ENCODE data around the gene SUPT3H. TPM values are rescaled to one million over a fixed set of nuclear protein-coding genes. Genes with fewer than 3 reads are reported as not detected.

The SUPT3H gene
- total RNA-seq, 2 experiments from 2014 or later = 10.1 to 11.6 TPM

DNA sequence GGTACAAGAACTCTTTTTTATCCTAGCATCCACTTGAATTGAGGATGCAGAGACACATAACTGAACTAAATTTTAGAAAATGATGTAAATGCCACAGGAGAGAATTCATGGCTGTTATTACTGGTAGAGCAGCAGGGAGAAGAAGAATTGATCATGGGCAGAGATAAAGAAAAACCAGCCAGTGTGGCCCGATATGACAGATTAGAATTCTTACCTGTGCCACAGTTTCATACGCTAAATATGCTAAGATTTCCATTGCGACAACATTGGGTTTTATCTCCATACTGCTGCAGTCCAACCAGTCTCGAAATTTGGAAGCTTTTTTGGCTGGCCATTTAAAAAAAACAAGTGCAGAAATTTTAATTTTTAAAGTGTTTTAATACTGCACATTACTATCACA, 423.5 kb downstream of the SUPT3H start:
- Mint-ChIP-seq H3K4me1 (peaks cover 10% of the 10 kb centered on the region), H3K36me3 (peaks cover 44% of the 10 kb centered on the region), H3K27me3 (no peaks in the 10 kb centered on the region), H3K9me3 (peaks cover 21% of the 10 kb centered on the region), H3K27ac (no peak overlapping the region), H3K4me3 (no peak overlapping the region)
- POLR2A ChIA-PET = no interaction called here
- DNase-seq (no peak), ATAC-seq (ENCODE audit: low read depth) (no peak)

DNA sequence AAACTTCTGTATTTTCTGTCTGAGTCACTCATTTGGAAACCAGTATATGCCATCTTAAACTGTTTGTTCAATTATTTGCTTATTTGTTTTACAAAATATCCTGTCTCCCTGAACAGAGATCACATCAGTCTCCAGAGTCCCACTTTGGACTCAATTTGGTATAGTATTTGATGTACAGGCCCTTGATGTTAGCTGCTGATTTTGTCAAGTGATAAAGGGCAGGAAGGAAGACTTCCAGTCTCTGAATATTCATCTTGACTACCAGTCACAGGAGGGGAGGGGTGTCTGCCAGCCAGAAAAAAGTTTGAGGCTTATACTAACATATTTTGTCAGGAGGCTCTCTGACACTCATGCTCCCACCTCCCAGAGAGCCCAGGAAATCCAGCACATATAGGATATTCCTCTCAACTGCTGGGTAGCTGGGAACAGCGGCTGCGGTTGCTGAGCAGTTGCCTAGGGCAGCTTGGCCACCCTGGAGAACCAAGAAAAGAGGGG, 426.4 kb downstream of the SUPT3H start:
- H3K27ac Mint-ChIP-seq = no peak overlapping the region
- H3K4me3 Mint-ChIP-seq = no peak overlapping the region
- no peaks in the 10 kb centered on the region for H3K27me3 Mint-ChIP-seq
- peaks cover 10% of the 10 kb centered on the region for H3K4me1 Mint-ChIP-seq
- ATAC-seq (ENCODE audit: low read depth) (no peak), DNase-seq (no peak)
- peaks cover 50% of the 10 kb centered on the region for H3K36me3 Mint-ChIP-seq
- peaks cover 22% of the 10 kb centered on the region for H3K9me3 Mint-ChIP-seq
- POLR2A ChIA-PET = no interaction called here

DNA sequence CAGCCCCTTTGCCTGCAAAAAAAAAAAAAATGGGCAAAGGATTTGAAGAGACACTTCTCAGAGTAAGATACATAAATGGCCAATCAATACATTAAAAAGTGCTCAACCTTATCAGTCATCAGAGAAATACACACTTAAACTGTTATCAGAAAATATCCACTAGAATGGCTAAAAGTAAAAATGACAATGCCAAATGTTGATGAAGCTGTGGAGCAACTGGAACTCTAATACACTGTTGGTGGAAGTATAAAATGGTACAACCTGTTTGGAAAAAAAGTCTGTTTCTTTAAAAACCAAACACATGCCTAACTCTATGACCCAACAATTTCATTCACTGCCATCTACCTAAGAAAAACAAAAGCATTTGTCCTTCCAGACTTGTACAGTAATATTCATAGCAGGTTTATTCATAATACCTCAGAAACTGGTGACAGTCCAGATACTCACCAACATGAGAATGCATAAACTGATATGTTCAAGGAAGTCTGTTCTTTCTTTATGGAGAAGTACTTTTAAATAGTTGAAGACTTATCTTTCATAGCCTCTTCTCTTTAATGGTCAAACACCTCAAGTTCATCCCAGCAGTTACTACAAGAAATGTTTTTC, 428.0 kb downstream of the SUPT3H start:
- Mint-ChIP-seq H3K36me3 (peaks cover 45% of the 10 kb centered on the region), H3K27ac (no peak overlapping the region), H3K9me3 (peaks cover 23% of the 10 kb centered on the region), H3K4me1 (peaks cover 10% of the 10 kb centered on the region), H3K27me3 (no peaks in the 10 kb centered on the region), H3K4me3 (no peak overlapping the region)
- DNase-seq (no peak), ATAC-seq (ENCODE audit: low read depth) (no peak)
- POLR2A ChIA-PET = no interaction called here

DNA sequence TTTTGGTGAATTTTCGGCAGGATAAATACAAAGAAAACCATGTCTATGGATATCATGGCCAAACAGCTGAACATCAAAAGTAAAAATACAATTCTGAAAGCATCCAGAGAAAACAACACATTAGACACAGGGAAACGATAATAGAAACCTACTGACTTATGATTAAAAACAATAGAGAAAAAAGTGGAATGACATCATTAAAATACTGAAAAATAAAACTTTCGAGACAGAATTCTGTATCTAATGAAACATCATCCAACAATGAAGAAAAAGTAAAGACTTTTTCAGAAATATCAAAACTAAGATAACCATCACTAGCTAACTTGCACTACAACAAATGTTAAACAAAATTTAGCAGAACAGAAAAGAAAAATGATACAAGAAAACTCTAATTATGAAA, 434.2 kb downstream of the SUPT3H start:
- H3K9me3 Mint-ChIP-seq = peaks cover 29% of the 10 kb centered on the region
- H3K36me3 Mint-ChIP-seq = peaks cover 45% of the 10 kb centered on the region
- DNase-seq (no peak), ATAC-seq (ENCODE audit: low read depth) (no peak)
- POLR2A ChIA-PET = no interaction called here
- no peak overlapping the region for H3K27ac Mint-ChIP-seq
- H3K4me1 Mint-ChIP-seq = peaks cover 5% of the 10 kb centered on the region
- no peak overlapping the region for H3K4me3 Mint-ChIP-seq
- H3K27me3 Mint-ChIP-seq = no peaks in the 10 kb centered on the region

DNA sequence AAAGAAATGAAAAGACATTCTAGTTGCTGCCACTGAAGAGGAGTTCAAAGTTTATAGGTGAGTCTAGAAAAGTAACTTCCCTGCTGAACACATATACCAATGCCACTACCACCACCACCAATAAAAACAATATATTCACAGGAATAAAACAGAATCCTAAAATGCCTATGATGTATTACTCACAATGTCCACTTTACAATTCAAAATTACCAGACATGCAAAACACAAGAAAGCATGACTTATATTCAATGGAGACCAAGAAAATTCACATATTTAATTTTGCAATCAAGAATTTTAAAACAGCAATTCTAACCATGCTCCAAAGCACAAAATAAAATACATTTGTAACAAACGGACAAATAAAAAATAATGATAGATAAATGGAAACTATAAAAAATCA, 434.9 kb downstream of the SUPT3H start:
- Mint-ChIP-seq H3K27ac (no peak overlapping the region), H3K27me3 (no peaks in the 10 kb centered on the region), H3K4me3 (no peak overlapping the region), H3K9me3 (peaks cover 31% of the 10 kb centered on the region), H3K4me1 (peaks cover 5% of the 10 kb centered on the region), H3K36me3 (peaks cover 47% of the 10 kb centered on the region)
- ATAC-seq (ENCODE audit: low read depth) (no peak), DNase-seq (no peak)
- POLR2A ChIA-PET = no interaction called here

DNA sequence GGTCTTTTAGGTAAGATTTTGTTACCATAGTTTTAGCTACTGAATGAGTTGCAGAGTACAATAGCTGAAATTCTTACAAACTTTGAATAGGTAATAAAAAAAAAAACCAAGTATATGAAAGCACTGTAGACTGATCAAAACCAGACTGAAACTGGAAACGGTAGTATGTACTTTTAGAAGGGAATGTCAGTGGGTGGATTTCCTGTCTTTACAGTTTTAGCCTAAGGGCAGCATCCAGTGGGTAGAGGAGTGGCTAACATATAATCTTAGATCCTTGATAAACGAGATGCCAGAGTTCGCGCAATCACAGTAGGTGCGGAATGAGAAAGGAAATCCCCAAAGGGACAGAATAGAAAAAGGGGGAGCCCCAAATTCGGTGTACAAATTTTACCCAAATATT, 435.5 kb downstream of the SUPT3H start:
- H3K4me3 Mint-ChIP-seq = no peak overlapping the region

DNA sequence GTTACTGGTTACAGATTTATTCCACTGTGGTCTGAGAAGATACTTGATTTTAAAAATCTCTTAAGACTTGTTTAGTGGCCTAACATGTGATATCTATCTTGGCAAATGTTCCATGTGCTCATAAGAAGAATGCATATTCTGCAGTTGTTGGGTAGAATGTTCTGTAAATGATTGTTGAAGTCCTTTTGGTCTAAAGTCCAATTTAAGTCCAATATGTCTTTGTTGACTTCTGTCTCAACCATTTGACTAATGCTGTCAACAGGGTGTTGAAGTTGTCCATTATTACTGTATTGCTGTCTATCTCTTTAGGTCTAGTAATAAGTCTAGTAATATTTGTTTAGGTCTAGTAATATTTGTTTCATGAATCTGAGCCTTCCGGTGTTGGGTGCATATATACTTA, 437.4 kb downstream of the SUPT3H start:
- Mint-ChIP-seq H3K4me1 (peaks cover 14% of the 10 kb centered on the region), H3K27me3 (no peaks in the 10 kb centered on the region), H3K9me3 (peaks cover 23% of the 10 kb centered on the region), H3K36me3 (peaks cover 40% of the 10 kb centered on the region), H3K27ac (no peak overlapping the region), H3K4me3 (no peak overlapping the region)
- ATAC-seq (ENCODE audit: low read depth) = no peak
- POLR2A ChIA-PET = no interaction called here
- no peak for DNase-seq

More for the DNA sequence above, 435.5 kb downstream of the SUPT3H start:
- POLR2A ChIA-PET = no interaction called here
- ATAC-seq (ENCODE audit: low read depth) (no peak), DNase-seq (no peak)
- Mint-ChIP-seq H3K27ac (no peak overlapping the region), H3K27me3 (no peaks in the 10 kb centered on the region), H3K36me3 (peaks cover 46% of the 10 kb centered on the region), H3K9me3 (peaks cover 30% of the 10 kb centered on the region), H3K4me1 (peaks cover 5% of the 10 kb centered on the region)

DNA sequence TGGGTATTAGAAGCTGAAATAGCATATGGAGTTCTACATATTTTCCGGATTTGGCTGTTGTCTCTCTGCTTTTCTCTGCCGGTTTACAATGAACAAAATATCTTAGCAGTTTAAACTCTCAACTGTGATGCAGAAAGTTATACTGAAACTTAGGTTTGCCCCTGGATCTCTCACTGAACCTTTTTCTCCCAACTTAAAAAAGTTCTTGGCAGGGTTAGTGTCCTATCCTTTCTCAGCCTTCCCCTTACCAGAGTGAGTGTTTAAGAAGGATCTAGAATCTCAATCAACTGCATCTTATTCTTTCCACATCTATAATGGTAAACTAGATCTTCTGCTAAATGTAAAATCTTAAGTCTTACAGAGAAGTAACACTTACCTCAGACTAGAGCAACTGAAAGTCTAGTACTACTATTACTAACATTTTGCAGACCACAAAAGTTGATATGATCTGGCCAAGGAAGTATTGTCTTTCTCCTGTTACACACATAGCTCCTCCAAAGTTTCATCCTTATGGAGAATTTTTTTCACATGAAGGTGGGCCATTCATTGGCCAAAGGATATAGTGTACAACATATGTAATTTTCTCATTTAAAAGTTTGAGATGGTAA, 441.9 kb downstream of the SUPT3H start:
- Mint-ChIP-seq H3K27me3 (no peaks in the 10 kb centered on the region), H3K9me3 (peaks cover 16% of the 10 kb centered on the region), H3K36me3 (peaks cover 23% of the 10 kb centered on the region), H3K4me3 (peak overlapping the region; percentile 47), H3K27ac (peak overlapping the region; percentile 86), H3K4me1 (peaks cover 29% of the 10 kb centered on the region)
- POLR2A ChIA-PET = no interaction called here
- ATAC-seq (ENCODE audit: low read depth) = peak; percentile 35
- no peak for DNase-seq

DNA sequence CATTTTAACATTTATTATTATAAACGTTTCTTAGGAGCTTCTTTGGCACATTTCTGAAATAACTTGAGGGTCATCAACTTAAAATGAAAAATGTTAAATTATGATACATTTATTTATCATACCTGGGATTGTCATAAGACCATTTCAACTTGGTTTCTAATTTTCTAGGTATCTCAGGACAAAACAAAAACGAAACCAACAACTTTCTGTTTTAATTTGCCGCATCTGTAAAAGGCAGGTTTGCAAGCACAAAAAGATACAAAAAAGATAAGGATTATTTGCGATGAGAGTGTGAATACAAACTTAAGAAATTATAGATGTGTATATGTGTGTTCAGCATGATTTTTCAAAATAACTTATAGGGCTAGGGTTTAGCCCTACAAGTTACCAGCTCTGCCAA, 444.6 kb downstream of the SUPT3H start:
- Mint-ChIP-seq H3K4me3 (peak overlapping the region; percentile 83), H3K36me3 (peaks cover 15% of the 10 kb centered on the region), H3K9me3 (no peaks in the 10 kb centered on the region), H3K27ac (peak overlapping the region; percentile 95), H3K27me3 (no peaks in the 10 kb centered on the region), H3K4me1 (peaks cover 33% of the 10 kb centered on the region)
- peak; percentile 24 for ATAC-seq (ENCODE audit: low read depth)
- POLR2A ChIA-PET = interaction anchor here (2.0 to 2.2 kb wide), 2 partner anchors 68 to 445 kb away, joined by 7 to 11 read pairs; partner anchors contain the start of gene SUPT3H
- DNase-seq = no peak

DNA sequence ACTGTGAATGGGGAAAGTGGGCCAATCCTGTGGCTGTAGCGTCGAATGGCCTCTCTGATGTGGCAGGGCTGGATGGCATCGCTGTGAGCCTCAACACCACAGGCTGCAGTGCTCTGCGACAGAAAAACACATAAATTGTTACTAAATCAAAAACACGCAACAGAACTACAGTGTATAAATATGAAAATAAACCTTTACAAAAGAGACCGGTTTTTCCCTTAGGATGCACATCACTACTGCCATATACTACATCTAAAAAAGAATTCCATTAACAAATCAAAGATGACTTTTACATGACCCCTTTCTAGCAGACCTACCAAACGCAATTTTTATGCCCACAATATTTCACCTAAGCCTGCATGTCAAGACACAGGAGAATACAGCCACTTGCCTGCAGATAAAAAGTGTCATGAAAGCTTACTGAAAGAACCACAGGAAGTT, 445.1 kb downstream of the SUPT3H start:
- Mint-ChIP-seq H3K4me1 (peaks cover 34% of the 10 kb centered on the region), H3K36me3 (peaks cover 14% of the 10 kb centered on the region), H3K4me3 (peak overlapping the region; percentile 83), H3K27ac (peak overlapping the region; percentile 93), H3K9me3 (no peaks in the 10 kb centered on the region), H3K27me3 (no peaks in the 10 kb centered on the region)
- ATAC-seq (ENCODE audit: low read depth) = peak; percentile 78
- POLR2A ChIA-PET = interaction anchor here (2.0 to 2.2 kb wide), 2 partner anchors 68 to 445 kb away, joined by 7 to 11 read pairs; partner anchors contain the start of gene SUPT3H
- DNase-seq = peak; percentile 56

DNA sequence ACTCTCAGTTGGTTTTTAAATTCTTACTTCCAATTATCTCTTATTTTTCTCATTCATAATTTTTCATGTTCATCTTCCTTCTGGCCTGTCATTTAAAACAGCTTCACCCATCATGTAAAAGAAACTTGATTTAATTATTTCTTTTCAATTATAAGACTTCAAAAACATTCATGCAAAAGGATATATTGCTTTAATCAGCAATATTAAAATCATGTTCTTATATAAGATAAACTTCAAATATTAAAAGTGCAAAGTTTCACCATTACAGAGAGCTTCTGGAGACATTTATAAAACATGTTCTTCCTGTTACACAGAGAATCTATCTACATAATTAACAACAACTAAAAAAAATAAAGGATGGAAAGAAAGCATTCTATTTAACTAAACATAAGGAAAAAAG, 446.3 kb downstream of the SUPT3H start:
- Mint-ChIP-seq H3K27ac (peak overlapping the region; percentile 80), H3K36me3 (peaks cover 11% of the 10 kb centered on the region), H3K27me3 (no peaks in the 10 kb centered on the region), H3K4me1 (peaks cover 33% of the 10 kb centered on the region), H3K4me3 (peak overlapping the region; percentile 82), H3K9me3 (no peaks in the 10 kb centered on the region)
- DNase-seq = no peak
- no peak for ATAC-seq (ENCODE audit: low read depth)
- POLR2A ChIA-PET = interaction anchor here (0.7 kb wide), 1 partner anchor 67 kb away, joined by 4 read pairs; no protein-coding TSS in a partner anchor

DNA sequence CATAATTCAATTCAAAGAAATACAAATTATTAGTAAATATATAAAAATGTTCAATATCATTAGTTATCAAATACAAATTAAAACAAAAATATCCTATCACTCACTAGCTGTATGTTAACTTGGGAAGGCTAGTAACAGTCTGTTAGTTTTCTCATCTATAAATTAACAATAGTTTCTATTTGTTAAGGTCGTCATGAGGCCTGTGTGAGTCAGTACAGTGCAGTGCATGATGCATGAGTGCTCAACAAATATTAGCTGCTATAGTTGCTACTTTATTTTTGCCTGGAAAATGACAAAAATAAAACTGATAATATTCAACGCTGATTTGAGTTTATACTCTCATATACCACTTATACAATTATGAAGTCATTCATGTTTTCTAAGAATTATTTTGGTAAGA, 451.2 kb downstream of the SUPT3H start:
- peaks cover 10% of the 10 kb centered on the region for H3K36me3 Mint-ChIP-seq

DNA sequence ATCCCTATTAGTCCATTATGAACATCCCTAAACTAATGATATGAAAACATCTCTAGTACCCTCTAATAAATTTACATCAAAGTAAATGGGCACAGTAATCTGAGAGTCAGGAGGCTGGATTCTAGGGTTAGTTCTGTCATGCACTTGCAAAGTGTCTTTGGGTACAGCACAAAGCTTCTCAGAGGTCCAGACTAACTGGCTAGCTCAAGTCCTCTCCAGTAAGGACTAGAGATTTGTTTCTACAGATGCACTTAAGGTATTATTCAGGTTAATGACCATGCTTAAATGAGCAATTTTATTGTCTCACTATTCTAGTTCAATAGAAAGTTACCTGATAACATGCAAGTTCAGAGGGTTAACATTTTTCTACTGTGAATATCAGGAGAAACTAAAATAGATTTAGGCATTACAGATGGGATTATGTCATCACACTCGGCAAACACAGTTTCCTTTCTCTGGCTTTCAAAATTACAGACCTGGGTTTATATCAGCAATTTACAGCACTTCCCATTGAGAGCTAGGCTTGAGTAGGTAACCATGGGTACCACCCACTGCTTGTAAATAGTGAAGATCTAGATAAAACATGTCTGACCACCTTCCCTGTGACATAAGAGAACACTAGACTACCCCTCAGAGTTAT, 452.5 kb downstream of the SUPT3H start:
- peak overlapping the region; percentile 29 for H3K4me3 Mint-ChIP-seq
- ATAC-seq (ENCODE audit: low read depth) (peak; percentile 86), DNase-seq (no peak)
- peaks cover 44% of the 10 kb centered on the region for H3K4me1 Mint-ChIP-seq
- peaks cover 9% of the 10 kb centered on the region for H3K36me3 Mint-ChIP-seq
- POLR2A ChIA-PET = interaction anchor here (1.3 kb wide), 1 partner anchor 453 kb away, joined by 3 read pairs; the partner anchor contains the start of gene SUPT3H
- peak overlapping the region; percentile 78 for H3K27ac Mint-ChIP-seq
- H3K27me3 Mint-ChIP-seq = no peaks in the 10 kb centered on the region
- H3K9me3 Mint-ChIP-seq = no peaks in the 10 kb centered on the region

More for the DNA sequence above, 451.2 kb downstream of the SUPT3H start:
- Mint-ChIP-seq H3K4me3 (no peak overlapping the region), H3K9me3 (no peaks in the 10 kb centered on the region), H3K4me1 (peaks cover 42% of the 10 kb centered on the region), H3K27me3 (no peaks in the 10 kb centered on the region), H3K27ac (no peak overlapping the region)
- DNase-seq (no peak), ATAC-seq (ENCODE audit: low read depth) (no peak)
- POLR2A ChIA-PET = no interaction called here
